ENCODE measurements around the gene FETUB.

GRCh38 chr3:186625600-186626042 lies 14.6 kb upstream of the FETUB start:
- TF ChIP-seq CTCF (IDR thresholded peaks at IDR 0.05) (no peak), POLR2A (IDR thresholded peaks at IDR 0.05) (no peak)

Measured in Peyer's patch (tissue), 4 donors.